IMR-90 (cell line): ENCODE results near the gene CFP. TPM values are rescaled to one million over a fixed set of nuclear protein-coding genes. Genes with fewer than 3 reads are reported as not detected.

ENCODE experiments used
- ATAC-seq: fragments of 200-7000 bp; cut with Tn5 transposase; 2 replicates; pipeline ENCODE4 v1.9.1; 2020; ENCODE audit warnings: low read depth, mild to moderate bottlenecking, moderate library complexity
- BruUV-seq: library from RNA; stranded (reverse); fragments of 400-500 nt; replicated peaks from 2 replicates; lab custom pipeline; 2021; lab: Mats Ljungman, UMichigan
- CTCF ChIA-PET: fragments of 300-600 bp; formaldehyde crosslinking; extraction: SDS; loops from one replicate; lab custom pipeline; 2021; ENCODE audit warnings: antibody characterized with exemption; lab: Yijun Ruan, JAX
- POLR2A ChIA-PET: fragments of 300-600 bp; sonication (Branson Sonifier 250); formaldehyde crosslinking; loops from one replicate; lab custom pipeline; 2022; ENCODE audit warnings: antibody characterized with exemption; ENCODE audit not compliant: unreplicated experiment; lab: Charles Lee
- DNase-seq: peaks from one replicate; pipeline ENCODE4 v3.0.0; 2013
- H2AFZ ChIP-seq: replicated peaks from 2 replicates; pipeline ENCODE3; 2013; ENCODE audit warnings: low read length, mild to moderate bottlenecking; ENCODE audit not compliant: poor library complexity
- H2AK5ac ChIP-seq: 2 replicates; pipeline ENCODE4 v1.6.1; 2013; ENCODE audit warnings: low read depth, low read length, inconsistent platforms
- H2AK9ac ChIP-seq: replicated peaks from 2 replicates; pipeline ENCODE3; 2013; ENCODE audit warnings: mild to moderate bottlenecking, low read depth, low read length, moderate library complexity; ENCODE audit not compliant: poor library complexity
- H2BK120ac ChIP-seq: 2 replicates; pipeline ENCODE4 v1.6.1; 2013; ENCODE audit warnings: low read depth, low read length, inconsistent platforms
- H2BK15ac ChIP-seq: 3 replicates; pipeline ENCODE4 v1.6.1; 2013; ENCODE audit warnings: low read depth, low read length, inconsistent platforms
- H2BK20ac ChIP-seq: 2 replicates; pipeline ENCODE4 v1.6.1; 2013; ENCODE audit warnings: low read depth, mild to moderate bottlenecking, inconsistent platforms, low read length, moderate library complexity
- H2BK5ac ChIP-seq: 2 replicates; pipeline ENCODE4 v1.6.1; 2013; ENCODE audit warnings: mild to moderate bottlenecking, low read depth, low read length, inconsistent platforms; ENCODE audit not compliant: poor library complexity, severe bottlenecking
- H3K14ac ChIP-seq: replicated peaks from 2 replicates; pipeline ENCODE4 v1.6.1; 2013; ENCODE audit warnings: low read depth, low read length, inconsistent platforms
- H3K18ac ChIP-seq: 2 replicates; pipeline ENCODE4 v1.6.1; 2013; ENCODE audit warnings: low read depth, low read length, control low read depth
- H3K23ac ChIP-seq: 2 replicates; pipeline ENCODE4 v1.6.1; 2013; ENCODE audit warnings: low read depth, low read length, inconsistent platforms
- H3K27ac ChIP-seq: 2 replicates; pipeline ENCODE4 v1.5.1; 2013; ENCODE audit warnings: mild to moderate bottlenecking, control low read depth, low read length; ENCODE audit not compliant: insufficient read depth
- H3K27me3 ChIP-seq: 2 replicates; pipeline ENCODE4 v1.6.1; 2013; ENCODE audit warnings: low read length; ENCODE audit not compliant: control insufficient read depth, insufficient read depth
- H3K36me3 ChIP-seq: 2 replicates; pipeline ENCODE4 v1.6.1; 2013; ENCODE audit warnings: low read length, mixed read lengths; ENCODE audit not compliant: control insufficient read depth, insufficient read depth
- H3K4ac ChIP-seq: 2 replicates; pipeline ENCODE4 v1.6.1; 2013; ENCODE audit warnings: low read depth, low read length, inconsistent platforms
- H3K4me1 ChIP-seq: 2 replicates; pipeline ENCODE4 v1.6.1; 2013; ENCODE audit warnings: low read length, mixed read lengths; ENCODE audit not compliant: control insufficient read depth, insufficient read depth
- H3K4me2 ChIP-seq: 2 replicates; pipeline ENCODE4 v1.6.1; 2013; ENCODE audit warnings: low read depth, mild to moderate bottlenecking, control low read depth, low read length, moderate library complexity
- H3K4me3 ChIP-seq: 2 replicates; pipeline ENCODE4 v1.5.1; 2013; ENCODE audit warnings: low read depth, mild to moderate bottlenecking, control low read depth, low read length, moderate library complexity; ENCODE audit not compliant: insufficient read depth
- H3K56ac ChIP-seq: 2 replicates; pipeline ENCODE4 v1.6.1; 2013; ENCODE audit warnings: low read length, inconsistent platforms; ENCODE audit not compliant: insufficient read depth; ENCODE audit errors: extremely low read depth
- H3K79me1 ChIP-seq, 2 experiments: 2 replicates each; pipeline ENCODE4 v1.6.1; 2013; ENCODE audit warnings: low read length in 2 of 2, inconsistent platforms in 1 of 2, low read depth in 1 of 2
- H3K9ac ChIP-seq: 2 replicates; pipeline ENCODE4 v1.6.1; 2013; ENCODE audit warnings: low read depth, low read length, control low read depth
- H3K9me1 ChIP-seq: 2 replicates; pipeline ENCODE4 v1.6.1; 2013; ENCODE audit warnings: low read length, inconsistent platforms; ENCODE audit not compliant: insufficient read depth
- H3K9me3 ChIP-seq: 2 replicates; pipeline ENCODE4 v1.6.1; 2013; ENCODE audit warnings: low read length; ENCODE audit not compliant: control insufficient read depth, insufficient read depth
- H4K20me1 ChIP-seq: 2 replicates; pipeline ENCODE4 v1.6.1; 2013; ENCODE audit warnings: low read length, inconsistent platforms; ENCODE audit not compliant: insufficient read depth
- H4K5ac ChIP-seq: 2 replicates; pipeline ENCODE4 v1.6.1; 2013; ENCODE audit warnings: mild to moderate bottlenecking, low read depth, low read length, control low read depth
- H4K8ac ChIP-seq, 2 experiments: 2 replicates each; pipeline ENCODE4 v1.6.1; 2013; ENCODE audit warnings: low read depth in 2 of 2, low read length in 2 of 2, control low read depth in 1 of 2, inconsistent platforms in 1 of 2
- H4K91ac ChIP-seq: 2 replicates; pipeline ENCODE4 v1.6.1; 2013; ENCODE audit warnings: low read depth, low read length, inconsistent platforms; ENCODE audit not compliant: insufficient read depth
- ELK1 ChIP-seq: fragments of 150-350 bp; IDR thresholded peaks from 2 replicates; pipeline ENCODE4 v1.6.1; 2016; ENCODE audit warnings: low read depth, mild to moderate bottlenecking, low read length, moderate library complexity, borderline replicate concordance
- RAD21 ChIP-seq: IDR thresholded peaks from 2 replicates; pipeline ENCODE4 v1.6.1; 2012; ENCODE audit warnings: low read length, improper control_type of control experiment
- WGBS, 2 experiments: methylation state at CpG; one replicate each; pipeline versions ENCODE4 v1.1.5 to v1.1.7; 2013; ENCODE audit warnings: missing lambda C conversion rate in 2 of 2; ENCODE audit not compliant: insufficient read length in 1 of 2; ENCODE audit errors: extremely low coverage in 2 of 2; 5-methylcytosine and 5-hydroxymethylcytosine counted together
- dilution Hi-C: fragments of 300-500 bp; cut with HindIII; formaldehyde crosslinking; loops from one replicate; pipeline ENCODE4 v1.14.3; 2018; ENCODE audit warnings: low sequenced_read_pairs; ENCODE audit not compliant: unreplicated experiment
- in situ Hi-C: fragments of 300-500 bp; cut with MboI; formaldehyde crosslinking; loops from 3 replicates; pipeline ENCODE4 v1.14.3; 2019; ENCODE audit warnings: low sequenced_read_pairs, inconsistent platforms, mixed read lengths
- intact Hi-C: fragments of 100-400 bp; cut with micrococcal nuclease; formaldehyde crosslinking; loops from 2 replicates; pipeline ENCODE4 v1.10.0; 2022
- polyA plus RNA-seq, 3 experiments: library from polyadenylated mRNA; depleted of rRNA; stranded (reverse); fragments of >200 nt; gene quantifications; 2 replicates each; pipeline ENCODE4 v1.2.3, GENCODE V29; 2012; ENCODE audit warnings: low replicate concordance in 1 of 3
- total RNA-seq: library from RNA; depleted of rRNA; stranded (reverse); fragments of >200 nt; gene quantifications from 2 replicates; pipeline ENCODE4 v1.2.3, GENCODE V29; 2012

CFP gene
- total and polyA plus RNA-seq, 2 of the 4 experiments (the other 2 are of a cell fraction) = under 0.01 to 0.14 TPM

- TF ChIP-seq ELK1 (no peak), RAD21 (no peak)
- no TSS peak for BruUV-seq
- dilution Hi-C loops = no loop called here
- no peak overlapping the region for H3K56ac ChIP-seq
- in situ Hi-C loops = no loop called here
- H4K91ac ChIP-seq = peak overlapping the region; percentile 23; the same call in 1 of the 2 replicates
- H4K8ac ChIP-seq = peak overlapping the region in 1 of 2 experiments; percentile 40; a peak in 1 of 4 replicates
- ChIA-PET POLR2A (no interaction called here), CTCF (interaction anchor here (0.6 kb wide), 1 partner anchor 10 kb away, joined by 4 read pairs; no protein-coding TSS in a partner anchor)
- H3K9ac ChIP-seq = no peak overlapping the region
- no peak overlapping the region for H2AK9ac ChIP-seq
- H3K27me3 ChIP-seq = no peaks in the 10 kb centered on the region
- H2AFZ ChIP-seq = no peak overlapping the region
- H2BK120ac ChIP-seq = no peak overlapping the region
- no peaks in the 10 kb centered on the region for H3K9me3 ChIP-seq
- H3K4me1 ChIP-seq = peaks cover 4% of the 10 kb centered on the region; the same call in 1 of the 2 replicates
- H4K20me1 ChIP-seq = no peaks in the 10 kb centered on the region
- no peak overlapping the region for H4K5ac ChIP-seq
- H3K79me1 ChIP-seq = peaks cover 1 to 2% of the 10 kb centered on the region in 2 experiments; a peak in 2 of 4 replicates
- peak; percentile 33 for DNase-seq
- no peak overlapping the region for H2BK20ac ChIP-seq
- no peak overlapping the region for H2AK5ac ChIP-seq
- no peak overlapping the region for H3K4me3 ChIP-seq
- no peak overlapping the region for H3K14ac ChIP-seq
- H3K4me2 ChIP-seq = no peak overlapping the region
- H2BK5ac ChIP-seq = no peak overlapping the region
- ATAC-seq = no peak; the same call in 1 of the 2 replicates
- no peak overlapping the region for H3K18ac ChIP-seq
- H3K36me3 ChIP-seq = no peaks in the 10 kb centered on the region
- 0 out of 3 replicates have a peak overlapping the region, but pooled peaks have one; percentile 10 for H2BK15ac ChIP-seq
- H3K4ac ChIP-seq = no peak overlapping the region
- H3K9me1 ChIP-seq = 0 out of 2 replicates have a peak, but pooled peaks cover 4% of the 10 kb centered on the region
- H3K23ac ChIP-seq = no peak overlapping the region
- intact Hi-C loops = no loop called here
- WGBS, 2 experiments = no CpG with 5 or more reads among the region's 5 CpGs
- H3K27ac ChIP-seq = no peak overlapping the region
Observed at GRCh38 chrX:47664737-47665136, 35.0 kb upstream of the CFP start.
